GM18505 (cell line): Measurements from ENCODE around the gene GALNTL6.

ENCODE experiments used
- ATAC-seq: cut with Tn5 transposase; IDR thresholded peaks from one replicate; pipeline ENCODE4 v1.9.1; 2021; ENCODE audit not compliant: unreplicated experiment
- POLR2A ChIP-seq: IDR thresholded peaks from 4 replicates; pipeline ENCODE4 v1.6.1; 2011; ENCODE audit warnings: borderline replicate concordance; ENCODE audit not compliant: insufficient read depth, insufficient read length; ENCODE audit errors: extremely low read depth

The GALNTL6 gene

DNA sequence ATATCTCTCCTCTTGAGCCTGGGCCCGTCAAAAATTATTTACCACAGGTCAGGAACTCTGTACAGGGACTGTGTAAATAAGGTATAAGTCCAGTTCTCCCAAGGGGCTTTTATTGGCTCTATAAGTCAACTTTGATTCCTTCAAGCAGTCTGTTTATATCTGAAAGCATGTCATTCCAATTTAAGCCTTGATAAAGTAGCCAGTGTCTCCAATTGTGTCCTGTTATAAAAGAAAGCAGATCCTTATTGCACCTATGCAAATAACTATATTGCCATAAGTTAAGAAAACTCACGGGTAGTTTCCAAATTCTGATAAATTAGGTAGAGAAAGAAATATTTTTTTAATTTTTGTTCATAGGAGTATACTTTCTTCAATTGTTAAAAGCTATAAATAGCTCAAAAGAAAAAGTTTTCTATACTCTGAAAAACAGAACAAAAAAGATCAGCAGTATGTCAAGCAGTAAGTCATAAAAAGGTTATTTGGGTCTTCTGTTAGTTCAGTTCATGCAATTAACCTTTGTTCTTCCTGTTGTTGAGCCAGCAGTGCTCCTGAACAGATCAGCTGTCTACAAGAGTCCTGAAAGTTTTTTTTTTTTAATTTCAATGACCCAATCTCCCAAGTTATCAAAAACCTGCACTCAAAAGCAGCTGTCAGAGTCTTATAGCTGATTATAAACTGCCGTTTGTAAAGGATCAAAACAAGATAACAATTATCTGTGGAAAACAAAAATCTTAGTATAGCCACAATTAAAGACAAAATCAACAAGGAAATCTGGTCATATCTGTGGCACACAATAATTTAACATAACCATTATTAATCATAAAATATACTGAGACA lies 1177.0 kb downstream of the GALNTL6 start:
- TF ChIP-seq POLR2A, result no peak
- no peak for ATAC-seq

DNA sequence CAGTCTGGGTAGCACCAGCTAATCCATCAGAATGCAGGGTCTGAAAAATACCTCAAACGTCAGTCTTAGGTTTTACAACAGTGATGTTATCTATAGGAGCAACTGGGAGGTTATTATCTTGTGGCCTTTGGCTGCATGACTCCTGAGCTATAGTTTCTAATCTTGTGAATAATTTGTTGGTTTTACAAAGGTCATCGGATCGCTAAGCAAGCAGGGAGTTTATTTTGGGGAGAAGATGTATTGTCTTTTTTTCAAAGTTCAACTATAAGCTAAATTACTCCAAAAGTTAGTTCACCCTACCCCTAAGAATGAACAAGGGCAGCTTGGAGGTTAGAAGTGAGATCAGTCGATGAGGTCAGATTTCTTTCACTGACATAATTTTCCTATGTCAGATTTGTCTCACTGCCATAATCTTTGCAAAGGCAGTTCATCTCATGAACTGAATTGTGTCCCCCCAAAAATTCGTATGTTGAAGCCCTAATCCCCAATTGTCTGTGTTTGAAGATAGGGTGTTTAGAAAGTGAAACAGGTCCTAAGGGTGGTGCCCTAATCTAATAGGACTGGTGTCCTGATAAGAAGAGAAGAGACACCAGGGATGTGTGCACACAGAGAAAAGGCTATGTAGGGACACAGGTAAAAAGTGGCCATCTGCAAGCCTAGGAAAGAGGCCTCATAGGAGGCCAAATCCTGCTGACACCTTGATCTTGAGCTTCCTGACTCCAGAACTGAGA lies 1179.6 kb downstream of the GALNTL6 start:
- no peak for TF ChIP-seq POLR2A
- no peak for ATAC-seq

DNA sequence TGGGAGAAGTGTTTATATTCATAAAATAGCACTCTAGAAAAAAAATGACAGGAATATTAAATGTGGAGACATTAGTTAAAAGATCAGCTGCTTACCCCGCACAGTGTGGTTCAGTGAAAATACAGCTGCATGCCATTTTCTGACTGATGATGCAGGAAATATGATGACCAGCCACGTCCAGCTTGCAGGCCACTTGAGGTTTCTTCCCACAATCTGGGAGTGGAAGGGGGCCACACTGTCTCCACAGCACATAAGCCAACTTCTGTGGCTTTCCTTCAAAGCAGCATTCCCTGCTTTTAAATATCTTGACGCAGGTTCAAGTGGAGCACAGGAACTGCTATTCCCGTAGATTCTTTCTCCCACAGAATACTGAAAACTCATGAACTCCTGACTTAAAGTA lies 1182.0 kb downstream of the GALNTL6 start:
- no peak for TF ChIP-seq POLR2A
- no peak for ATAC-seq

DNA sequence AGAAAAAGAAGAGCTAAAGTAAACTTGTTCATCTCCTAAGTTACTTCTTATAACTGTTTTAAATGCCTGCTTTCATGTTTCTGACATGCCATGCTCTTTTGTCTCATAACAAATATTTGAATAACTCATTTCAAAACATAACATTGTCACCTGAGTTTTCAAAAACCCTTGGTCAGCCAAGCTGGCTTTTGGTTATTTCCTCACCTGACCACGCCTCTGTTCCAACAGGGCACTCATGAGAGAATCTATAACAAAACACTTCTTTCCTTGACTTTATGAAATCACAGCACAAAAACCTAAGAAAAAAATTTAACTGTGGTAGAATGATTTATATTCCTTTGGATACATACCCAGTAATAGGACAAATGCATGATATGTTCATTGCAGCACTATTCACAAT lies 1182.5 kb downstream of the GALNTL6 start:
- TF ChIP-seq POLR2A, result no peak
- ATAC-seq, result no peak

DNA sequence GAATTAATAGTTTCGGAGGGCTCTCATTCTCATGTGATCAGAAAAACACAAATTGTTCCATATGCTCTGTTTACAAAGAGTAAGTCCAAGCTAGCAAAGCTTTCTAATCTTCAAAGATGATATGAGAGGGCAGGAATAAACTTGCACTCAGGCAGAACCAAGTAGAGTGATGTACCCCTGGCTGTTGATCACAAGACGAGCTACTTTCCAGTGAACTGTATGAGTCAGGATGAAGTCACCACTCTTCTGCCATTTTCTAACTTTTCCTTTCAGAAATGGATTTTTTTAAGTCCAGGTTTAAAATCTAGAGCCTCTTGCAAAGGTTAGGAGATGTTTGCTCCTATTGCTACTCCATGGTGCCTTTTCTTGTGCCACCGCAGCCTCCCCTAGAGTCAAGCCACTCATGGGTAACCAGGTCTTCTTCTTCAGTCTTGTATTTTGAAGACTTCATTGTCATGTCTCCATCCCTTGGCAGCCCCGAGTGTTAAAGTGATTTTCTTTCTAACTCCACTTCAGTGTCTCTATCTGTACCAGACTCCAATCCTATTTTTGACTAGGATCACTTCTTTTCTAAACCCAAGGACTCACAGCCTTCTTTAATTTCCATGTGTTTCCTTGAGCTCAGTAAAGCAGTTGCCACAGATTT lies 1183.5 kb downstream of the GALNTL6 start:
- TF ChIP-seq POLR2A, result no peak
- no peak for ATAC-seq

DNA sequence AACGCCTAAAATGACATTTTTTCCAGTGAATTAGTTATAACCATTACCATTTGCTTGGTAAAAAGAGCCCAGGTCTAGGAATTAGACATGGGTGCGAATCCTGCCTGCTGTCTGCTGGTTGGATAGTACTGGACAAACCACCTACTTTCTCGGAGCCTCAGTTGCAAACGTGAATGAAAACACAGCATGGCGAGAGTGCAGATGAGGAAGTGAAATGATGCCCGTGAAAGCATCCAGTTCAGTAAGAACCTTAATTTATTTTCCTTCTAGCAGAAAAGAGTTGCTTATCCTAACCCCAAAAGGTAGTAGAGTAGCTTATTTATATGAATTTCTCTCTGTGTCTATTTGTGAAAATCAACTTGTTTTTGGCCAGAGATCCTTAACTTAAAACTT lies 1184.0 kb downstream of the GALNTL6 start:
- ATAC-seq, result no peak

DNA sequence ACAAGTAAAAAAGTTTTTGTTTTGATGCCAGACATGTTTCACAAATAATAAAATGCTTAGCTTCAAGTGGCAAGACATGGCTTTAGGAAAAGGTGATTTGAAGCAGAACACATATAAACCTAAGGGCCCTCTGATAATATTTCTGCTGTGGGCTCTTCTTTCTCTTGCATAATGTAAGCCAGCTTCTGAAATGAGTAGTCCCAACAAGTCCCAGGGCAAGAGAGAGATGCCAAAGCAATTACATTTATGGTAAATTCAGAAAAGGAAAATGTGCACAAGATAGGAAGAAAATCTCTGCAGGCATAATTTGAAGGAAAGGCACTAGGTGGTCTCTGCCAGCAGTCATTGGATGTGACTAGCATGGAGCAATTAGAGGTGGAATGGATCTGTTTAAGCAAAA lies 1184.7 kb downstream of the GALNTL6 start:
- ATAC-seq, result no peak
- no peak for TF ChIP-seq POLR2A

More for the DNA sequence above, 1184.0 kb downstream of the GALNTL6 start:
- TF ChIP-seq POLR2A, result no peak

DNA sequence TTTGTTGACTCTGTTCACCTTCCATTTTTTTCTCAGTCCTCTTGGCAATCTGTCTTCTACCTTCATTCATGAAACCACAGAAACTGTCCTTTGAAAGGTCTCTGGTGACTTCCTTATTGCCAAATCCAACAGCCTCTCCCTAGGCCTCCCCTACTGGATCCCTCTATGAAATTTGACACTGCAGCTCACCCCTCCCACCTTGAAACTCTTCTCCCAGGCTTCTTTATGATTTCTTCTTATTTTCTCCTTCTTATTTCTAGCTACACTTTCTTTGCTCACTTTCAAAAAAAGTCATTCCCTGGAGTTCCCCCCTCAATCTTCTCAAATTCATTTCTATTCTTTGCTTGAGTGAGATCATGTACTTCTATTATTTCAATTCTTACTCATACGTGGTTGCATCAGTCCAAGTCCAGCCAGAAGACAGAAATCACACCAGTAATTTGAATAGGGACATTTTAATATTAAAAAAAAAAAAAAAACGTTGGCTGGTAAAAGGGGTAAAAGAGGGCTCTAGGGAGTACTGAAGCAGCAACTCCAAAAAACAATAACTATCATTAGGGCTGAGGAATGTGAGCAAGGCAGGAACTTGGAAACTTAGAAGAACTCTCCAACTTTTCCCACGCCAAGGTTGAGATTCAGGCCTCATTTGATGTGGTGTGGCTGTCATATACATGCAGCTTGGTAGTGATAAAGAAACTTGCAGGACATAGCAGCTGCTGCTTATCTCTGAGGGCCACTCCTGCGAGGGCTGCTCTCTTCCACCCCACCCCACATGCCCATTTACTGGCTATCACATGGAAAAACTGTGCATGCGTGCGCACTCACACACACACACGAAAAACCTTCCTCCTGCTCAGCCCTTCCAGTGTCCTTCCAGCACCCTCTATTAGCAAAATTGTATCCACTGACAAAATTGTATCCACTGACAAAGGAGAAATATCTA lies 1185.6 kb downstream of the GALNTL6 start:
- no peak for TF ChIP-seq POLR2A
- no peak for ATAC-seq

DNA sequence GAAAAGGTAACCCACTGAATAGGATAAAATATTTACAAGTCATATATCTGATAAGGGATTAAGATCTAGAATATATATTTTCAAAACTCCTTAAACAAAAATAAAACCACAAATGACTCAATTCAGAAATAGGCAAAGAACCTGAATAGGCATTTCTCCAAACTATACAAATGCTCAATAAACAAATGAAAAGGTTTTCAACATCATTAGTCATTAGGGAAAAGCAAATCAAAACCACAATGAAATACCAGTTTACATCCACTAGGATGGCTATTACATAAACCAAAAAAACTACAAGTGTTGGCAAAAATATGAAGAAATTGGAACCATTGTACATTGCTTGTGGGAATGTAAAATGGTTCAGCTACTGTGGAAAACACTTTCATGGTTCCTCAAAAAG lies 1188.4 kb downstream of the GALNTL6 start:
- ATAC-seq, result no peak
- TF ChIP-seq POLR2A, result no peak

DNA sequence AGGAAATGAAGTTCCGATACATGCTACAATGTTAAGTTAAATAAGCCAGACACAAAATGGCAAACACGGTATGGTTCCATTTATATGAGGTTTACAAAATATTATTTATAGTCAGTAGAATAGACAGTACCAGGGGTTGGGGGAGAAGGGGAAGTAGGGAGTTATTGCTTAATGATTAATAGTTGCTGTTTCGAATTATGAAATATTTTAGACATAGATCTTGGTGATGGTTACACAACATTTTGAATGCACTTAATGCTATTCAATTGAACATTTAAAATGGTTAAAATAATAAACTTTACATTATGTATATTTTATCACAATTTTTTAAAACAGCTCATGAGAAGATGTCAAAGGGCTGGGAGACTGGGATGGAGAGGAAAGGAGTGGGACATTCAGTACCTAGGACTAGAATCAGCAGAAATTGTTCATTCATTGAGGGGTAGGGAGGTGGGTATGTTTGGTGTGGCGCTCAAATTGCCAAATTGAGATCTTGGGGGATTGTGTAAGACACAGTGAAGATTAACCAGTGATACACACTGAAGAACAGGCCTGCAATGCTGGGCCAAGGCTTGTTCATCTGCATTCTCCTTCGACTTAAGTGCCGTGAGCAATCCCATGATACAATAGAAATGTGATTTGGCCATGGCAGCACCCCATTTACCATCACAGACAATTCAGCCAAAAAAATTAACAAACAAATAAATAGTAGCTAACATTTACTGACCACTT lies 1189.8 kb downstream of the GALNTL6 start:
- no peak for ATAC-seq
- TF ChIP-seq POLR2A, result no peak

DNA sequence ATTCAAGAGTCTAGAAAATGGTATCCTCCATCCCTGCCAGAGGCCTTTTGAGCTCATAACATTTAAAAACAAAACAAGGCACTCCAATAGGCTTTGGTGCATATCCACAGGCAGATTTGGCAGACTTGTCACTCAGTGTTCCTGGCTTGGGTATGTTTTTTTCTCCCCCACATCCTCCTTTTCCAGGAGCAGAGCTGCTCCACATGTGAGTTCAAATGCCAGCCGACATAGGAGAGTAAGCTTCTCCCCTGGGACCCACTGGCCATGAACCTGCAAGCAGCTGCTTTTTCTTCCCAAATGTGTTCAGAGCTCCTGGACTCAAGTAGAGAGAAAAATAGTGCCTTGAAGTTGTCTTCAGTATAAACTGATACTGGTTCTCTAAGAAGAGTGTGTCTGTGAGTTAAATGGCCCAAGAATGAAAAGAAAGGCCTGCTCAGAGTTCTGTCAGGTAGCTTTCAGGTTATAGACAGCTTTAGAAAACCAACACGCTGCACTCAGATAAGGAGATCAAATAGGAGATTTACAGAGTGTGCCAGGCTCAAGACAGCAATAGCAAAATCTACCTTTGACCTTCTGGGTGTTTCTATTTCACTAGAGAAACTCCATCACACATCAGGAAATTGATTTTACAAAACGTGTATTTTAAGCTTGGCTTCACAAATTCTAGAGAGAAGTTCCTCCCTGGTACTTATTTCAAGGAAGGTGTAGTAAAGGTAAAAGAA lies 1192.9 kb downstream of the GALNTL6 start:
- ATAC-seq, result no peak

More for the DNA sequence above, 1192.9 kb downstream of the GALNTL6 start:
- no peak for TF ChIP-seq POLR2A
